ENCODE results near the gene SLC2A2.
"Not testable (repeated sequence)": the region's sequence is repeated elsewhere in the genome, so short reads cannot be mapped to it uniquely, and the experiment has no call there.

SLC2A2 gene

GRCh38 chr3:170988378-170988777, 38.1 kb downstream of the SLC2A2 start:
- DNase-seq (ENCODE audit: low read depth in 2 of 3, low spot score in 1 of 3): no peak

GRCh38 chr3:170985304-170985703, 41.2 kb downstream of the SLC2A2 start:
- DNase-seq (ENCODE audit: low read depth in 2 of 3, low spot score in 1 of 3): no peak

- DNase-seq (ENCODE audit: low read depth in 2 of 3, low spot score in 1 of 3): no peak
Observed at GRCh38 chr3:170982733-170983132, 43.8 kb downstream of the SLC2A2 start.

GRCh38 chr3:170980399-170980798, 46.1 kb downstream of the SLC2A2 start:
- no peak for DNase-seq (ENCODE audit: low read depth in 2 of 3, low spot score in 1 of 3)

GRCh38 chr3:170977949-170978745, 48.4 kb downstream of the SLC2A2 start:
- no peak for DNase-seq (ENCODE audit: low read depth in 2 of 3, low spot score in 1 of 3)

- no peak for DNase-seq (ENCODE audit: low read depth in 2 of 3, low spot score in 1 of 3)
Observed at GRCh38 chr3:170976190-170976519, 50.4 kb downstream of the SLC2A2 start.

- DNase-seq (ENCODE audit: low read depth in 2 of 3, low spot score in 1 of 3): no peak
Observed at GRCh38 chr3:170975283-170976189, 51.0 kb downstream of the SLC2A2 start.

- DNase-seq (ENCODE audit: low read depth in 2 of 3, low spot score in 1 of 3): no peak
Observed at GRCh38 chr3:170974872-170975271, 51.6 kb downstream of the SLC2A2 start.

GRCh38 chr3:170972917-170973316, 53.6 kb downstream of the SLC2A2 start:
- DNase-seq (ENCODE audit: low read depth in 2 of 3, low spot score in 1 of 3): not testable (repeated sequence)

GRCh38 chr3:170967126-170967525, 59.4 kb downstream of the SLC2A2 start:
- DNase-seq (ENCODE audit: low read depth in 2 of 3, low spot score in 1 of 3): no peak

GRCh38 chr3:170966495-170966894, 60.0 kb downstream of the SLC2A2 start:
- no peak for DNase-seq (ENCODE audit: low read depth in 2 of 3, low spot score in 1 of 3)

- no peak for DNase-seq (ENCODE audit: low read depth in 2 of 3, low spot score in 1 of 3)
Observed at GRCh38 chr3:170962411-170962810, 64.1 kb downstream of the SLC2A2 start.

- peak in 1 of 3 donors; percentile 18 for DNase-seq (ENCODE audit: low read depth in 2 of 3, low spot score in 1 of 3)
Observed at GRCh38 chr3:170961616-170962400, 64.7 kb downstream of the SLC2A2 start.

- no peak for DNase-seq (ENCODE audit: low read depth in 2 of 3, low spot score in 1 of 3)
Observed at GRCh38 chr3:170959457-170959856, 67.1 kb downstream of the SLC2A2 start.

GRCh38 chr3:170956647-170957046, 69.9 kb downstream of the SLC2A2 start:
- no peak for DNase-seq (ENCODE audit: low read depth in 2 of 3, low spot score in 1 of 3)

- no peak for DNase-seq (ENCODE audit: low read depth in 2 of 3, low spot score in 1 of 3)
Observed at GRCh38 chr3:170953736-170954135, 72.8 kb downstream of the SLC2A2 start.

GRCh38 chr3:170953229-170953628, 73.3 kb downstream of the SLC2A2 start:
- no peak for DNase-seq (ENCODE audit: low read depth in 2 of 3, low spot score in 1 of 3)

GRCh38 chr3:170949211-170949610, 77.3 kb downstream of the SLC2A2 start:
- no peak for DNase-seq (ENCODE audit: low read depth in 2 of 3, low spot score in 1 of 3)

- DNase-seq (ENCODE audit: low read depth in 2 of 3, low spot score in 1 of 3): no peak
Observed at GRCh38 chr3:170947018-170947769, 79.3 kb downstream of the SLC2A2 start.

All from stimulated activated CD4-positive, alpha-beta T cell treated with anti-CD3 and anti-CD28 coated beads, Interleukin-12 subunit alpha, Interleukin-12 subunit beta, amount 100 ng/mL, for 48 hours (primary cell).